Neural progenitor cell (in vitro differentiated cells): Measurements from ENCODE around the gene ADO. TPM values are rescaled to one million over a fixed set of nuclear protein-coding genes. Genes with fewer than 3 reads are reported as not detected.

Experiments
- DNase-seq: peaks from one replicate; pipeline ENCODE4 v3.0.0-alpha.2; 2016; ENCODE audit warnings: low spot score
- H2AFZ ChIP-seq: fragments of 200-600 bp; sonication (generic); replicated peaks from 2 replicates; pipeline ENCODE4 v1.6.1; 2016; ENCODE audit warnings: antibody characterized with exemption
- H3F3A ChIP-seq: fragments of 200-600 bp; sonication (generic); 2 replicates; pipeline ENCODE4 v1.6.1; 2016; ENCODE audit warnings: antibody characterized with exemption, low read depth
- H3K27ac ChIP-seq: fragments of 200-600 bp; sonication (generic); 2 replicates; pipeline ENCODE4 v1.5.1; 2016; ENCODE audit warnings: mild to moderate bottlenecking
- H3K27me3 ChIP-seq: fragments of 200-600 bp; sonication (generic); 2 replicates; pipeline ENCODE4 v1.6.1; 2016; ENCODE audit warnings: mild to moderate bottlenecking, moderate library complexity
- H3K36me3 ChIP-seq: fragments of 200-600 bp; sonication (generic); 2 replicates; pipeline ENCODE4 v1.5.1; 2016
- H3K4me1 ChIP-seq: fragments of 200-600 bp; sonication (generic); 2 replicates; pipeline ENCODE4 v1.6.1; 2016; ENCODE audit warnings: mixed run types
- H3K4me2 ChIP-seq: fragments of 200-600 bp; sonication (generic); 2 replicates; pipeline ENCODE4 v1.6.1; 2016
- H3K4me3 ChIP-seq: fragments of 200-600 bp; sonication (generic); 2 replicates; pipeline ENCODE4 v1.5.1; 2016
- H3K79me2 ChIP-seq: fragments of 200-600 bp; sonication (generic); 2 replicates; pipeline ENCODE4 v1.6.1; 2016; ENCODE audit warnings: low read depth
- H3K9ac ChIP-seq: fragments of 200-600 bp; sonication (generic); 2 replicates; pipeline ENCODE4 v1.6.1; 2016
- H3K9me3 ChIP-seq: fragments of 200-600 bp; sonication (generic); 2 replicates; pipeline ENCODE4 v1.5.1; 2016; ENCODE audit warnings: low read depth
- H4K20me1 ChIP-seq: fragments of 200-600 bp; sonication (generic); 2 replicates; pipeline ENCODE4 v1.6.1; 2016; ENCODE audit warnings: low read depth
- H3K27ac Mint-ChIP-seq: 3 replicates; pipeline ENCODE4 v1.8.0; 2021; ENCODE audit warnings: mixed read lengths
- H3K27me3 Mint-ChIP-seq: 2 replicates; pipeline ENCODE4 v1.8.0; 2022; ENCODE audit warnings: low read depth, mild to moderate bottlenecking, inconsistent platforms, moderate library complexity, mixed read lengths; ENCODE audit not compliant: insufficient read depth
- H3K36me3 Mint-ChIP-seq: 3 replicates; pipeline ENCODE4 v1.8.0; 2021; ENCODE audit warnings: mixed read lengths
- H3K4me1 Mint-ChIP-seq: 3 replicates; pipeline ENCODE4 v1.8.0; 2021; ENCODE audit warnings: mixed read lengths
- H3K4me3 Mint-ChIP-seq: 3 replicates; pipeline ENCODE4 v1.8.0; 2021; ENCODE audit warnings: mild to moderate bottlenecking, moderate library complexity, mixed read lengths
- H3K9me3 Mint-ChIP-seq: 3 replicates; pipeline ENCODE4 v1.8.0; 2020; ENCODE audit warnings: mixed read lengths
- CTCF ChIP-seq: fragments of 200-600 bp; sonication (generic); IDR thresholded peaks from 2 replicates; pipeline ENCODE4 v1.5.1; 2017; ENCODE audit warnings: antibody characterized with exemption, mild to moderate bottlenecking
- EZH2 ChIP-seq: fragments of 200-600 bp; sonication (generic); IDR thresholded peaks from 2 replicates; pipeline ENCODE4 v1.6.1; 2017; ENCODE audit warnings: antibody characterized with exemption, mild to moderate bottlenecking, moderate library complexity
- EZH2phosphoT487 ChIP-seq: fragments of 200-600 bp; sonication (generic); IDR thresholded peaks from 2 replicates; pipeline ENCODE4 v1.6.1; 2017; ENCODE audit warnings: antibody characterized with exemption
- total RNA-seq: library from RNA; depleted of rRNA; stranded (reverse); fragments of >200 nt; gene quantifications from 2 replicates; pipeline ENCODE4 v1.2.3, GENCODE V29; 2015; ENCODE audit warnings: low replicate concordance

Gene ADO
- total RNA-seq, 1 donor from 2014 or later, result 28.1 TPM

GRCh38 chr10:62853710-62854109 is 49.2 kb downstream of the ADO start:
- no peaks in the 10 kb centered on the region for H3K36me3 ChIP-seq
- H3K9me3 Mint-ChIP-seq, result no peaks in the 10 kb centered on the region
- no peaks in the 10 kb centered on the region for H3K4me1 Mint-ChIP-seq
- H3K27me3 ChIP-seq, result no peaks in the 10 kb centered on the region
- no peaks in the 10 kb centered on the region for H3K4me1 ChIP-seq
- H3K4me3 ChIP-seq, result no peak overlapping the region
- H4K20me1 ChIP-seq, result no peaks in the 10 kb centered on the region
- H3K9ac ChIP-seq, result no peak overlapping the region
- H3K79me2 ChIP-seq, result no peaks in the 10 kb centered on the region
- H3K27me3 Mint-ChIP-seq, result no peaks in the 10 kb centered on the region
- no peaks in the 10 kb centered on the region for H3F3A ChIP-seq
- TF ChIP-seq CTCF (no peak), EZH2 (no peak), EZH2phosphoT487 (no peak)
- no peak for DNase-seq
- no peaks in the 10 kb centered on the region for H3K36me3 Mint-ChIP-seq
- H3K9me3 ChIP-seq, result no peaks in the 10 kb centered on the region
- H2AFZ ChIP-seq, result no peak overlapping the region
- H3K27ac ChIP-seq, result no peak overlapping the region
- H3K4me2 ChIP-seq, result no peak overlapping the region
- H3K27ac Mint-ChIP-seq, result no peak overlapping the region
- no peak overlapping the region for H3K4me3 Mint-ChIP-seq

- no peak overlapping the region for H3K4me3 Mint-ChIP-seq
- no peak for DNase-seq
- Histone ChIP-seq H3K4me1 (no peaks in the 10 kb centered on the region), H3K9me3 (no peaks in the 10 kb centered on the region), H3K4me2 (no peak overlapping the region), H3K9ac (no peak overlapping the region), H3K79me2 (no peaks in the 10 kb centered on the region), H3K27me3 (no peaks in the 10 kb centered on the region), H4K20me1 (no peaks in the 10 kb centered on the region), H3K27ac (no peak overlapping the region), H3F3A (no peaks in the 10 kb centered on the region), H3K4me3 (no peak overlapping the region), H3K36me3 (no peaks in the 10 kb centered on the region), H2AFZ (no peak overlapping the region)
- H3K36me3 Mint-ChIP-seq, result no peaks in the 10 kb centered on the region
- H3K27me3 Mint-ChIP-seq, result no peaks in the 10 kb centered on the region
- H3K4me1 Mint-ChIP-seq, result peaks cover 6% of the 10 kb centered on the region
- H3K27ac Mint-ChIP-seq, result no peak overlapping the region
- TF ChIP-seq EZH2phosphoT487 (no peak), EZH2 (no peak), CTCF (no peak)
- H3K9me3 Mint-ChIP-seq, result no peaks in the 10 kb centered on the region
Observed at GRCh38 chr10:62856021-62856420, 51.5 kb downstream of the ADO start.

Other genes with a start within 250 kb of the ADO start
- 5.0 and 6.5 TPM in 2 replicates for gene EGR2, start 11.6 kb downstream of the ADO start, total RNA-seq